ENCODE data around the gene RABGAP1L.

The RABGAP1L gene

GRCh38 chr1:174448974-174449373 is 289.7 kb downstream of the RABGAP1L start:
- H3F3A ChIP-seq (ENCODE audit: low read depth): no peaks in the 10 kb centered on the region
- no peak overlapping the region for H3K4me3 ChIP-seq (ENCODE audit: low read length, poor library complexity, severe bottlenecking)
- H3K4me1 ChIP-seq (ENCODE audit: insufficient read depth, low read length, poor library complexity, severe bottlenecking): no peaks in the 10 kb centered on the region
- no peak overlapping the region for H2AFZ ChIP-seq (ENCODE audit: low read length)
- peaks cover 5% of the 10 kb centered on the region; the same call in 1 of the 2 replicates for H3K36me3 ChIP-seq (ENCODE audit: insufficient read depth, low read length)
- no peaks in the 10 kb centered on the region for H3K79me2 ChIP-seq (ENCODE audit: insufficient read depth, low read length)
- no peak overlapping the region for H3K9ac ChIP-seq (ENCODE audit: low read depth, low read length, poor library complexity, severe bottlenecking)
- no peaks in the 10 kb centered on the region for H4K20me1 ChIP-seq (ENCODE audit: insufficient read depth, low read length, poor library complexity, severe bottlenecking)
- H3K27me3 ChIP-seq (ENCODE audit: insufficient read depth, low read length, poor library complexity, severe bottlenecking): no peaks in the 10 kb centered on the region
- no peak overlapping the region for H3K4me2 ChIP-seq (ENCODE audit: low read depth, low read length, poor library complexity, severe bottlenecking)
- H3K9me2 ChIP-seq (replicated peaks; ENCODE audit: low read depth, low read length): no peaks in the 10 kb centered on the region
- TF ChIP-seq CTCF (conservative IDR thresholded peaks at IDR 0.05; ENCODE audit: low read length) (no peak), EZH2phosphoT487 (IDR thresholded peaks at IDR 0.05; ENCODE audit: borderline replicate concordance) (no peak)
- no peaks in the 10 kb centered on the region for H3K9me3 ChIP-seq (ENCODE audit: insufficient read depth, low read depth, low read length)

- H3F3A ChIP-seq (ENCODE audit: low read depth): no peaks in the 10 kb centered on the region
- H3K36me3 ChIP-seq (ENCODE audit: insufficient read depth, low read length): peaks cover 5% of the 10 kb centered on the region; the same call in 1 of the 2 replicates
- H3K27me3 ChIP-seq (ENCODE audit: insufficient read depth, low read length, poor library complexity, severe bottlenecking): no peaks in the 10 kb centered on the region
- no peak overlapping the region for H3K4me3 ChIP-seq (ENCODE audit: low read length, poor library complexity, severe bottlenecking)
- H4K20me1 ChIP-seq (ENCODE audit: insufficient read depth, low read length, poor library complexity, severe bottlenecking): no peaks in the 10 kb centered on the region
- no peak overlapping the region for H3K4me2 ChIP-seq (ENCODE audit: low read depth, low read length, poor library complexity, severe bottlenecking)
- no peaks in the 10 kb centered on the region for H3K4me1 ChIP-seq (ENCODE audit: insufficient read depth, low read length, poor library complexity, severe bottlenecking)
- H2AFZ ChIP-seq (ENCODE audit: low read length): no peak overlapping the region
- H3K79me2 ChIP-seq (ENCODE audit: insufficient read depth, low read length): no peaks in the 10 kb centered on the region
- no peaks in the 10 kb centered on the region for H3K9me3 ChIP-seq (ENCODE audit: insufficient read depth, low read depth, low read length)
- TF ChIP-seq EZH2phosphoT487 (IDR thresholded peaks at IDR 0.05; ENCODE audit: borderline replicate concordance) (no peak), CTCF (conservative IDR thresholded peaks at IDR 0.05; ENCODE audit: low read length) (no peak)
- no peak overlapping the region for H3K9ac ChIP-seq (ENCODE audit: low read depth, low read length, poor library complexity, severe bottlenecking)
- H3K9me2 ChIP-seq (replicated peaks; ENCODE audit: low read depth, low read length): no peaks in the 10 kb centered on the region
These were observed 292.1 kb downstream of the RABGAP1L start for GRCh38 chr1:174451408-174451807.

GRCh38 chr1:174465855-174466254 is 306.5 kb downstream of the RABGAP1L start:
- Histone ChIP-seq H3K4me3 (ENCODE audit: low read length, poor library complexity, severe bottlenecking) (no peak overlapping the region), H3K36me3 (ENCODE audit: insufficient read depth, low read length) (no peaks in the 10 kb centered on the region), H3K27me3 (ENCODE audit: insufficient read depth, low read length, poor library complexity, severe bottlenecking) (no peaks in the 10 kb centered on the region), H3K9me3 (ENCODE audit: insufficient read depth, low read depth, low read length) (no peaks in the 10 kb centered on the region), H4K20me1 (ENCODE audit: insufficient read depth, low read length, poor library complexity, severe bottlenecking) (no peaks in the 10 kb centered on the region), H3K79me2 (ENCODE audit: insufficient read depth, low read length) (no peaks in the 10 kb centered on the region), H3F3A (ENCODE audit: low read depth) (no peaks in the 10 kb centered on the region), H3K9ac (ENCODE audit: low read depth, low read length, poor library complexity, severe bottlenecking) (no peak overlapping the region), H3K4me1 (ENCODE audit: insufficient read depth, low read length, poor library complexity, severe bottlenecking) (no peaks in the 10 kb centered on the region), H3K9me2 (replicated peaks; ENCODE audit: low read depth, low read length) (no peaks in the 10 kb centered on the region), H3K4me2 (ENCODE audit: low read depth, low read length, poor library complexity, severe bottlenecking) (no peak overlapping the region), H2AFZ (ENCODE audit: low read length) (no peak overlapping the region)
- no peak for TF ChIP-seq EZH2phosphoT487 (IDR thresholded peaks at IDR 0.05; ENCODE audit: borderline replicate concordance)
- no peak for TF ChIP-seq CTCF (conservative IDR thresholded peaks at IDR 0.05; ENCODE audit: low read length)
